ENCODE results near the gene COL18A1. TPM values are rescaled to one million over a fixed set of nuclear protein-coding genes. Genes with fewer than 3 reads are reported as not detected.

Gene COL18A1
- total RNA-seq, 4 donors from 2014 or later: 124 to 224 (median 173) TPM

DNA sequence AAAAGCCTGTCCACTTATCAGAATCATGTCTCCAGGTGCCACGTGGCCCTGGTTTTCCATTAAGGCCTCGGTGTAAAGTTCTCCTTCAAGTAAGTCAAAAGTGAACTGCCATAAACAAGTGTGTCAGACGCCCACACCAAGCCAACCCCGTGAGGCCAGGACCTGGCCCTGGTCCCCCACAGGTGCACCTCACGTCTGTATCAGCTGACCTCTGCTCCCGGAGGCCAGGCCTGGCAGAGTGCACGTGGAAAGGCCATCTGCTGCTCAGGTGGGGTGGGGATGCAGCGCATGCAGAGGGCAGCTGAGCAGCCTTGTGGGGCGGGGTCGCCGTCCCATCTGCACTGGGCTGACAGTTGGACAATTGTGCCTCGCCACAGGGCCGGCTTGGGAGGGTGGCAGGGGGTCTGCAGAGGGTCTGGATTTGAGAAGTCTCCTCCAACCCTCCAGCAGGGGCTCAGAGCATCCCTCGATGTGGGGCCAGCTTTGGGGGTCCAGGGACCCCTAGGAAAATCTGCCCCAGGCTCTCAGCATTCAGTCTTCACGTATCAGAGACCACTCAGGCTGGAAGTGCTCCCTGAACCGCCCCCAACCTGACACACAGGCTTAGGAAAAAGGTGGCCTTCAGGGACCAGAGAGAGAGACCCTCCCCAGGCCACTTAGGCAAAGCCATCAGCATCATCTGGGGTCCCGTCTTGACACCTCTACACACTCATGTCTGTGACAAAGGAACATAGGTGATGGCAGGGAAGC lies 134.3 kb downstream of the COL18A1 start:
- Histone ChIP-seq H3K36me3 (peaks cover 0 to 11% (median 0%) of the 10 kb centered on the region in 3 donors), H3K4me1 (peaks cover 0 to 24% (median 10%) of the 10 kb centered on the region in 4 donors), H3K27me3 (no peaks in the 10 kb centered on the region), H3K9me3 (no peaks in the 10 kb centered on the region), H3K27ac (no peak overlapping the region), H3K4me3 (no peak overlapping the region)
- TF ChIP-seq, protein P1, sequence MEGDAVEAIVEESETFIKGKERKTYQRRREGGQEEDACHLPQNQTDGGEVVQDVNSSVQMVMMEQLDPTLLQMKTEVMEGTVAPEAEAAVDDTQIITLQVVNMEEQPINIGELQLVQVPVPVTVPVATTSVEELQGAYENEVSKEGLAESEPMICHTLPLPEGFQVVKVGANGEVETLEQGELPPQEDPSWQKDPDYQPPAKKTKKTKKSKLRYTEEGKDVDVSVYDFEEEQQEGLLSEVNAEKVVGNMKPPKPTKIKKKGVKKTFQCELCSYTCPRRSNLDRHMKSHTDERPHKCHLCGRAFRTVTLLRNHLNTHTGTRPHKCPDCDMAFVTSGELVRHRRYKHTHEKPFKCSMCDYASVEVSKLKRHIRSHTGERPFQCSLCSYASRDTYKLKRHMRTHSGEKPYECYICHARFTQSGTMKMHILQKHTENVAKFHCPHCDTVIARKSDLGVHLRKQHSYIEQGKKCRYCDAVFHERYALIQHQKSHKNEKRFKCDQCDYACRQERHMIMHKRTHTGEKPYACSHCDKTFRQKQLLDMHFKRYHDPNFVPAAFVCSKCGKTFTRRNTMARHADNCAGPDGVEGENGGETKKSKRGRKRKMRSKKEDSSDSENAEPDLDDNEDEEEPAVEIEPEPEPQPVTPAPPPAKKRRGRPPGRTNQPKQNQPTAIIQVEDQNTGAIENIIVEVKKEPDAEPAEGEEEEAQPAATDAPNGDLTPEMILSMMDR (IDR thresholded peaks at IDR 0.05): no peak
- TF ChIP-seq EP300 (IDR thresholded peaks at IDR 0.05): no peak
- 82 to 85% methylated on average over 10 to 14 of the region's 17 CpGs for WGBS, 2 donors
- DNase-seq (ENCODE audit: low spot score in 2 of 2): peak in 1 of 2 donors; percentile 10

DNA sequence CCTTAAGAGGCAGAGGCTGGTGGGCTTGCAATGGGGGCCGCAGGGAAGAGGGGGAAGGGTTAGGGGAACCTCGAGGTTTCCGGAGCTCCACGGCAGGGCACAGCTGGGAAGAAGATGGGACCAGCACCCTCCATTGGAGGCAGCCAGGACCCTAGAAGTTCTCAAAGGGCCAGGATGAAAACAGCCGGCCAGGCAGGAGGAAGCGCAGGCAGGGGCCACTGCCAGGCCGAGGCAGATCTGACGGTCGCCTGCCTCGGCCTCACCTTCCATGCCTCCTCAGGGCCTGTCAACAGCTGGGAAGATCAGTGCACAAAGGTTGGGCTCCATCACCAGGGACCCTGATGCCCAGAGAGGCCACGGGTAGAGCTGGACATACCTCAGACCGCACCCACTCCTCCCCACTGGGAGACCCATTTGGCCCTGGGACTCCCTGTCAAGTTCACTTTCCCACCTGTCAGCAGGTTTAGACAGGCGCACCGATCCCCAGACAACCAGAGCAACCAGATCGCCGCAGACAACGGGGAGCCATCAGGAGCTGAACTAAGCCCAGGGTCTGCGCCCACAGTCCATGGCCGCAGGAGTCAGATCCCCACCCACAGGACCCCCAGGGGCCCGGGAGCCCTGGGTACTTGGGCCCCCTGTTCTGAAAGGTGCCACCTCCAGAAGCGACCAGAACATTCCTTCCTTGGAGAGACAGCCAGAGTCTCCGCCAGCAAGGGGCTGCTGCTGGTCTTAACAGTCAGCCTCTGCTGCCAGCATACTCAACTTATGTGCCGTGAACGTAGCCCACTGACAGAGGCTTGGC lies 135.0 kb downstream of the COL18A1 start:
- Histone ChIP-seq H3K4me3 (no peak overlapping the region), H3K27me3 (no peaks in the 10 kb centered on the region), H3K9me3 (no peaks in the 10 kb centered on the region), H3K36me3 (peaks cover 0 to 11% (median 0%) of the 10 kb centered on the region in 3 donors), H3K4me1 (peaks cover 0 to 17% (median 10%) of the 10 kb centered on the region in 4 donors), H3K27ac (no peak overlapping the region)
- DNase-seq (ENCODE audit: low spot score in 2 of 2): peak in 1 of 2 donors; percentile 8
- TF ChIP-seq EP300 (IDR thresholded peaks at IDR 0.05) (no peak), POLR2A (IDR thresholded peaks at IDR 0.05) (no peak)
- TF ChIP-seq, protein P1 (IDR thresholded peaks at IDR 0.05): no peak
- WGBS, 2 donors: 91% methylated on average over 18 to 24 of the region's 24 CpGs

DNA sequence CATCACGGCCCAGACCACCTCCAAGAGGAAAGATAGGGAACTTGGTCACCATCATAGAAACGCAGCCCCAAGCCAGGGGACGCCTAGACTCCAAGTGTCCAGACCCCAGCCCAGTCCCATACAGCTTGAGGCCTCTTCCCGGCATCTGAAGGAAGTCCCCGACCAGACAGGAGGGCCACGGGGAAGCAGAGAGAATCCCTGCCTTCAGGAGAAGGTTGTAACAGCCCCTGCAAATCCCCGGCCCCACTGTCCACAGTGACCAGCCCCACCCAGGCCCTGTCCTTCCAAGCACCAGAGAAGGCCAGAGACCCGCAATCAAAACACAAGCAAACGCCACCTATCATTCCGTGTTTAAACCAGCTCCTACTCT lies 135.6 kb downstream of the COL18A1 start:
- H3K9me3 ChIP-seq: no peaks in the 10 kb centered on the region
- no peak for TF ChIP-seq POLR2A (IDR thresholded peaks at IDR 0.05)
- H3K27me3 ChIP-seq: no peaks in the 10 kb centered on the region
- H3K4me1 ChIP-seq: peaks cover 0 to 17% (median 10%) of the 10 kb centered on the region in 4 donors
- WGBS, 2 donors: 80 to 82% methylated on average over 10 of the region's 10 CpGs
- DNase-seq (ENCODE audit: low spot score in 2 of 2): peak in 1 of 2 donors; percentile 6
- H3K4me3 ChIP-seq: no peak overlapping the region
- no peak overlapping the region for H3K27ac ChIP-seq
- H3K36me3 ChIP-seq: peaks cover 0 to 11% (median 0%) of the 10 kb centered on the region in 3 donors

DNA sequence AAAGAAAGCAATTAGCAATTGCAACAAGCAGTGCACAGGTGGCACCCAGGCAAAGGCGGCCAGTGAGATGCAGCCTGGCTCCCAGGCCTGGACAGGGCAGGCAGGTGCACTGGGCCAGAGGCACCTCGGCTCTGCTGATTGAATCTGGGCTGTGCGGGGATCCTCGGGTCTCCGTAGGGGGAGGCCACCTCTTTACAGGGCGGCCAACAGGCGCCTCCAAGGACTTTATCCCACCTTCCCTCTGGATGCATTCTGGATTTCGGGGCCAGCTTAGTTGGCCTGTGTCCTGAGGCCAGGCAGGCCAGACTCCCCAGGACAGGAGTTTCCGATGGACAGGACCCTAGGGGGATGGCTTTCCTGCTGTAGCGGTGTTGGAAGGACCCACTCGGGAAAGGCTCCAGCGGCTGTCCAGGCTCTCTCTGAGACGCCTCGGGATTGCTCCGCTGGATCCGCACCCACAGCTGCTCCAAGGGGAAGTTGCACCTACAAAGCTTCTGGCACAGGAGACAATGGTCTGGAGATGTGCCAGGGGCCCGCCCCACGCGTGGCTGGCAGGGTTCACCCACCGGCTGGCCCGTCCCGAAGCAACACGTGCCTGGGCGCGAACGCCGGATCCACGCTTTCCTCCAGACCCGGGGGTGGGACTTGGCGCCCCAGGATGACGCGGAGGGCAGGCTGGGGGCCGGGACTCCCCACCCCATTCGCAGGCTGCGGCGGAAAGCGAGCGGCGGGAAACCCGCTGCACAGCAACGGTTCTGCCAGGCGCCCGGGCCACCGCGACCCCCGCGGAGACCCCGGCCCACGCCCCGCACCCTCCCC lies 136.5 kb downstream of the COL18A1 start:
- Histone ChIP-seq H3K27me3 (no peaks in the 10 kb centered on the region), H3K36me3 (peaks cover 0 to 8% (median 0%) of the 10 kb centered on the region in 3 donors), H3K4me1 (peaks cover 0 to 17% (median 10%) of the 10 kb centered on the region in 4 donors), H3K27ac (peak overlapping the region in 3 of 4 donors; percentile 15 to 85 (median 84)), H3K4me3 (peak overlapping the region; percentile 39 to 80 (median 64)), H3K9me3 (no peaks in the 10 kb centered on the region)
- TF ChIP-seq, protein P1 (IDR thresholded peaks at IDR 0.05): no peak
- TF ChIP-seq EP300 (IDR thresholded peaks at IDR 0.05): peak in 1 of 2 donors; percentile 53
- 24 to 27% methylated on average over 18 to 30 of the region's 50 CpGs for WGBS, 2 donors
- peak; percentile 52 to 57 for DNase-seq (ENCODE audit: low spot score in 2 of 2)

DNA sequence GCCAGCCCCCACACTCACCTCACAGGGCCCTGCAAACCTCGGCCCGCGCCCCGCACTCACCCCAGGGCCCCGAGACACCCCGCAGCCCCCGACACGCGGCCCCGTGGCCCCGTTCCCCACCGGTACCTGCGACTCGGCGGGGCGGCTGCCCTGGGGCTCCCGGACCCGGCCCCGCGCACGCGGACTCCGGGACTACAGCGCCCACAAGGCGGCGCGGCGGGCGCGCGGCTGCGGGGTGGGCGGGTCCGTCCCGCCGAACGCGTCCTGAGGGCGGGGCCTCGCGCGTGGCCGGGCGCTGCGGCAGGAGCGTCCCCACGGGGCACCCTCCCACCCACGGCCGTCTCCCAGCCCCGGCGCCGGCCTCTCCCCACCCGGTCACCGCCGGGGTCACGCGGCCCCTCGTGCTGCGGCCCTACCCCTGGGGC lies 137.3 kb downstream of the COL18A1 start, which contains the start of gene SLC19A1:
SLC19A1 (minus strand) TSS at position 199 of the 425 bp plus-strand sequence. CDS start 4,481 bp downstream, outside the sequence.
- no peak for DNase-seq (ENCODE audit: low spot score in 2 of 2)
- Histone ChIP-seq H3K27me3 (no peaks in the 10 kb centered on the region), H3K4me1 (peaks cover 0 to 17% (median 10%) of the 10 kb centered on the region in 4 donors), H3K4me3 (peak within 1 kb of the TSS; percentile 39 to 80 (median 64)), H3K27ac (peak within 1 kb of the TSS; percentile 15 to 85 (median 79)), H3K36me3 (no peaks in the 10 kb centered on the region), H3K9me3 (no peaks in the 10 kb centered on the region)
- TF ChIP-seq EP300 (IDR thresholded peaks at IDR 0.05): no peak
- peak in 1 of 2 donors; percentile 16 for TF ChIP-seq POLR2A (IDR thresholded peaks at IDR 0.05)
- TF ChIP-seq, protein P1 (IDR thresholded peaks at IDR 0.05): peak; percentile 44 to 86 (median 80)
- WGBS, 2 donors: 0% methylated on average over 6 to 12 of the region's 59 CpGs
